ENCODE data around the gene LRCH1.

DNA sequence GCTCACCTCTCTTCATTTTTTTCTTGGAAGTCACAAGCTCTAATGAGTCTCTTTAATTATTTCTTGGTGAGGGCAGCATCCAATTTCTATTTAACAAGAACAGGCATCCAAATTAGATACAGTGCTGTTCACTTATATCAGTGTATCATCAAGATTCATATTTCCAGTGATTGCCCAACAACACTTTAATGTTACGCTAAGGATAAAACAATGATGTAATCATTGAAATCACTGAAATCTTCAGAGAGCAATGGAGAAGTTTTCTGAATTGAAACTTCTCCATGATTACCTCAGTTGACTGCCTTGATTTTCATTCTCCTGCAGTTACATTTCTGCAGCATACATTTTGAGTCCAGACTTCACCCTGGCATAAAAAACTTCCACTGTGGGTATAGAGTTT, 17.1 kb upstream of the LRCH1 start:
- TF ChIP-seq RCOR1 (IDR thresholded peaks at IDR 0.05; ENCODE audit: low read length) (no peak), NFIC (IDR thresholded peaks at IDR 0.05; ENCODE audit: borderline replicate concordance) (no peak), POLR2AphosphoS5 (IDR thresholded peaks at IDR 0.05; ENCODE audit: low read depth, low read length) (no peak), SMC3 (IDR thresholded peaks at IDR 0.05; ENCODE audit: low read depth, low read length) (no peak), TAF1 (IDR thresholded peaks at IDR 0.05; ENCODE audit: borderline replicate concordance, low read depth, low read length) (no peak), CHD2 (IDR thresholded peaks at IDR 0.05; ENCODE audit: low read length, partially characterized antibody) (no peak), GABPA (IDR thresholded peaks at IDR 0.05; ENCODE audit: low read depth) (no peak), RFX5 (IDR thresholded peaks at IDR 0.05; ENCODE audit: low read length) (no peak)
- TF ChIP-seq, protein P1, sequence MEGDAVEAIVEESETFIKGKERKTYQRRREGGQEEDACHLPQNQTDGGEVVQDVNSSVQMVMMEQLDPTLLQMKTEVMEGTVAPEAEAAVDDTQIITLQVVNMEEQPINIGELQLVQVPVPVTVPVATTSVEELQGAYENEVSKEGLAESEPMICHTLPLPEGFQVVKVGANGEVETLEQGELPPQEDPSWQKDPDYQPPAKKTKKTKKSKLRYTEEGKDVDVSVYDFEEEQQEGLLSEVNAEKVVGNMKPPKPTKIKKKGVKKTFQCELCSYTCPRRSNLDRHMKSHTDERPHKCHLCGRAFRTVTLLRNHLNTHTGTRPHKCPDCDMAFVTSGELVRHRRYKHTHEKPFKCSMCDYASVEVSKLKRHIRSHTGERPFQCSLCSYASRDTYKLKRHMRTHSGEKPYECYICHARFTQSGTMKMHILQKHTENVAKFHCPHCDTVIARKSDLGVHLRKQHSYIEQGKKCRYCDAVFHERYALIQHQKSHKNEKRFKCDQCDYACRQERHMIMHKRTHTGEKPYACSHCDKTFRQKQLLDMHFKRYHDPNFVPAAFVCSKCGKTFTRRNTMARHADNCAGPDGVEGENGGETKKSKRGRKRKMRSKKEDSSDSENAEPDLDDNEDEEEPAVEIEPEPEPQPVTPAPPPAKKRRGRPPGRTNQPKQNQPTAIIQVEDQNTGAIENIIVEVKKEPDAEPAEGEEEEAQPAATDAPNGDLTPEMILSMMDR (IDR thresholded peaks at IDR 0.05): no peak
- TF ChIP-seq, protein P2, sequence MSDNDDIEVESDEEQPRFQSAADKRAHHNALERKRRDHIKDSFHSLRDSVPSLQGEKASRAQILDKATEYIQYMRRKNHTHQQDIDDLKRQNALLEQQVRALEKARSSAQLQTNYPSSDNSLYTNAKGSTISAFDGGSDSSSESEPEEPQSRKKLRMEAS (IDR thresholded peaks at IDR 0.05; ENCODE audit: low read depth): no peak
- TF ChIP-seq, protein P3, sequence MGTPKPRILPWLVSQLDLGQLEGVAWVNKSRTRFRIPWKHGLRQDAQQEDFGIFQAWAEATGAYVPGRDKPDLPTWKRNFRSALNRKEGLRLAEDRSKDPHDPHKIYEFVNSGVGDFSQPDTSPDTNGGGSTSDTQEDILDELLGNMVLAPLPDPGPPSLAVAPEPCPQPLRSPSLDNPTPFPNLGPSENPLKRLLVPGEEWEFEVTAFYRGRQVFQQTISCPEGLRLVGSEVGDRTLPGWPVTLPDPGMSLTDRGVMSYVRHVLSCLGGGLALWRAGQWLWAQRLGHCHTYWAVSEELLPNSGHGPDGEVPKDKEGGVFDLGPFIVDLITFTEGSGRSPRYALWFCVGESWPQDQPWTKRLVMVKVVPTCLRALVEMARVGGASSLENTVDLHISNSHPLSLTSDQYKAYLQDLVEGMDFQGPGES (IDR thresholded peaks at IDR 0.05; ENCODE audit: low read depth, low read length): no peak
- TF ChIP-seq, protein P4, sequence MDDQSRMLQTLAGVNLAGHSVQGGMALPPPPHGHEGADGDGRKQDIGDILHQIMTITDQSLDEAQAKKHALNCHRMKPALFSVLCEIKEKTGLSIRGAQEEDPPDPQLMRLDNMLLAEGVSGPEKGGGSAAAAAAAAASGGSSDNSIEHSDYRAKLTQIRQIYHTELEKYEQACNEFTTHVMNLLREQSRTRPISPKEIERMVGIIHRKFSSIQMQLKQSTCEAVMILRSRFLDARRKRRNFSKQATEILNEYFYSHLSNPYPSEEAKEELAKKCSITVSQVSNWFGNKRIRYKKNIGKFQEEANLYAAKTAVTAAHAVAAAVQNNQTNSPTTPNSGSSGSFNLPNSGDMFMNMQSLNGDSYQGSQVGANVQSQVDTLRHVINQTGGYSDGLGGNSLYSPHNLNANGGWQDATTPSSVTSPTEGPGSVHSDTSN (IDR thresholded peaks at IDR 0.05): no peak
- TF ChIP-seq, protein P5, sequence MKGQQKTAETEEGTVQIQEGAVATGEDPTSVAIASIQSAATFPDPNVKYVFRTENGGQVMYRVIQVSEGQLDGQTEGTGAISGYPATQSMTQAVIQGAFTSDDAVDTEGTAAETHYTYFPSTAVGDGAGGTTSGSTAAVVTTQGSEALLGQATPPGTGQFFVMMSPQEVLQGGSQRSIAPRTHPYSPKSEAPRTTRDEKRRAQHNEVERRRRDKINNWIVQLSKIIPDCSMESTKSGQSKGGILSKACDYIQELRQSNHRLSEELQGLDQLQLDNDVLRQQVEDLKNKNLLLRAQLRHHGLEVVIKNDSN (IDR thresholded peaks at IDR 0.05; ENCODE audit: borderline replicate concordance, low read depth): no peak

Measured in SK-N-SH (cell line).